ENCODE data around the gene PRKD2. TPM values are rescaled to one million over a fixed set of nuclear protein-coding genes. Genes with fewer than 3 reads are reported as not detected.
A peak's percentile ranks its signal among the peaks of the same experiment; 100 is the strongest.
"Not testable (repeated sequence)": the region's sequence is repeated elsewhere in the genome, so short reads cannot be mapped to it uniquely, and the experiment has no call there.

PRKD2 gene
- total RNA-seq, result 10 to 100 TPM; 60.9 to 61.8 TPM

DNA sequence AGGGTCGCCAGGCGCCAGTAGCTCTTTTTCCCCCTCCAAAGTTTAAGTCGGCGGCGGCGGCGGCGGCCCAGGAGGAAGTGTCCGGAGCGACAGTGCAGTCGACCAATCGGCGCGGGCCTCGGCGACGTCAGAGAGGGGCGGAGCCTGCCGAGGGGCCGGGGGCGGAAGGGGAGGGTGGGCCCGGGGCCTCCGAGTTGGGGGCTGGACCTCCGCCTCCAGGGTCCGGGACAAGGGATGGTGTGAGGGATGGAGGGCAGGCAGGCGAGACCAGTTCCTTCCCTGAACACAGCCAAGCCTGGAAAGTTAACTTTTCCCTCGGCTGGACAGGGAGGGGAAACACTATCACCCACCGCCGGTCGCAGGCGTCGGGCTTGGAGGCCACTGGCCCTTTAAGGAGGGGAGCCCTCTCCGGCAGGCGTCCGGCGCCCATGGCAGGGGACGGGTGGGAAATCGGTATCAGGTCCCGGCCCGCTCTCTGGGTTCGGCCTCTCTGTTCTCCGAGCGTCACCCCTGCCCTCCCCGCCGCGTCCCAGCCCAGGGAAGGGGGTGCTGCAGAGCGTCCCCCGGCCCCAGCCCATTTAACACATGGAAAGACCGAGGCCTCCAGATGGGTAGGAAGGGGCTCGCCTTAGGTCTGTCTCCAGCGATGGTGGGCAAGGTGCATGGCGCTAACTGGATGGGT is at the start of gene PRKD2:
Gene PRKD2 (minus strand): TSS at position 81 of the 682 bp plus-strand sequence. CDS start 744 bp downstream, outside the sequence.
- peak within 1 kb of the TSS; percentile 98 for H3K9ac ChIP-seq (ENCODE audit: low read depth in 2 of 2, low read length in 2 of 2)

DNA sequence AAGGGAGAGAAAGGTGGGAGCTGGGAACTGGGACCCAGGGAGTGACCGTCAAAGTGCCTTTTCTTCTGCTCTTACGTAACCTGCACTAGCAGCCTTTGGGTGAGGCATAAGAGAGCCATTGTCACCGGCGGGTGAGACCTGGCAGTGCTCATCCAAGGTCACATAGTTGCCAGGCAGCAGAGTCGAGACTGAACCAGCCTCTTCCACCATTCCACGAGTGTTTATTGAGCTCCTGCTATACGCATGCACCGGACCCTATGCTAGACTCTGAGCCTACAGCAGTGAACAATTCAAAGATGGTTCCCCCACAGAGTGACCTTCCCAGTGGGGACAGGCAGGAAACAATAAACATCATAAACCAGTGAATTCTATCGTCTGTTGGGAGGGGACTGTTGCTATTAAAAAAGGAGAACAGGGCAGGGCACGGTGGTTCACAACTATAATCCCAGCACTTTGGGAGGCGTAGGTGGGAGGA is 47.9 kb upstream of the PRKD2 start:
- Histone ChIP-seq H3K9me3 (no peaks in the 10 kb centered on the region), H3K4me3 (no peak overlapping the region), H3K36me3 (no peaks in the 10 kb centered on the region), H3K27ac (peak overlapping the region; percentile 76), H3K4me1 (no peaks in the 10 kb centered on the region), H3K9ac (ENCODE audit: low read depth in 2 of 2, low read length in 2 of 2) (peak overlapping the region; percentile 35 to 48), H3K27me3 (no peaks in the 10 kb centered on the region)
- TF ChIP-seq, protein P1, sequence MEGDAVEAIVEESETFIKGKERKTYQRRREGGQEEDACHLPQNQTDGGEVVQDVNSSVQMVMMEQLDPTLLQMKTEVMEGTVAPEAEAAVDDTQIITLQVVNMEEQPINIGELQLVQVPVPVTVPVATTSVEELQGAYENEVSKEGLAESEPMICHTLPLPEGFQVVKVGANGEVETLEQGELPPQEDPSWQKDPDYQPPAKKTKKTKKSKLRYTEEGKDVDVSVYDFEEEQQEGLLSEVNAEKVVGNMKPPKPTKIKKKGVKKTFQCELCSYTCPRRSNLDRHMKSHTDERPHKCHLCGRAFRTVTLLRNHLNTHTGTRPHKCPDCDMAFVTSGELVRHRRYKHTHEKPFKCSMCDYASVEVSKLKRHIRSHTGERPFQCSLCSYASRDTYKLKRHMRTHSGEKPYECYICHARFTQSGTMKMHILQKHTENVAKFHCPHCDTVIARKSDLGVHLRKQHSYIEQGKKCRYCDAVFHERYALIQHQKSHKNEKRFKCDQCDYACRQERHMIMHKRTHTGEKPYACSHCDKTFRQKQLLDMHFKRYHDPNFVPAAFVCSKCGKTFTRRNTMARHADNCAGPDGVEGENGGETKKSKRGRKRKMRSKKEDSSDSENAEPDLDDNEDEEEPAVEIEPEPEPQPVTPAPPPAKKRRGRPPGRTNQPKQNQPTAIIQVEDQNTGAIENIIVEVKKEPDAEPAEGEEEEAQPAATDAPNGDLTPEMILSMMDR (IDR thresholded peaks at IDR 0.05), result no peak
- intact Hi-C loops (cut with DNase I), result no loop called here
- DNase-seq, result peak; percentile 83

More for the DNA sequence above, at the start of gene PRKD2:
- peak within 1 kb of the TSS; percentile 82 for H3K4me3 ChIP-seq
- H3K9me3 ChIP-seq, result no peaks in the 10 kb centered on the region
- H3K27ac ChIP-seq, result peak within 1 kb of the TSS; percentile 79
- H3K27me3 ChIP-seq, result no peaks in the 10 kb centered on the region
- TF ChIP-seq, protein P1 (IDR thresholded peaks at IDR 0.05), result no peak
- DNase-seq, result peak; percentile 96
- peaks cover 9% of the 10 kb centered on the region for H3K36me3 ChIP-seq
- intact Hi-C loops (cut with DNase I), result no loop called here
- H3K4me1 ChIP-seq, result peaks cover 10% of the 10 kb centered on the region

DNA sequence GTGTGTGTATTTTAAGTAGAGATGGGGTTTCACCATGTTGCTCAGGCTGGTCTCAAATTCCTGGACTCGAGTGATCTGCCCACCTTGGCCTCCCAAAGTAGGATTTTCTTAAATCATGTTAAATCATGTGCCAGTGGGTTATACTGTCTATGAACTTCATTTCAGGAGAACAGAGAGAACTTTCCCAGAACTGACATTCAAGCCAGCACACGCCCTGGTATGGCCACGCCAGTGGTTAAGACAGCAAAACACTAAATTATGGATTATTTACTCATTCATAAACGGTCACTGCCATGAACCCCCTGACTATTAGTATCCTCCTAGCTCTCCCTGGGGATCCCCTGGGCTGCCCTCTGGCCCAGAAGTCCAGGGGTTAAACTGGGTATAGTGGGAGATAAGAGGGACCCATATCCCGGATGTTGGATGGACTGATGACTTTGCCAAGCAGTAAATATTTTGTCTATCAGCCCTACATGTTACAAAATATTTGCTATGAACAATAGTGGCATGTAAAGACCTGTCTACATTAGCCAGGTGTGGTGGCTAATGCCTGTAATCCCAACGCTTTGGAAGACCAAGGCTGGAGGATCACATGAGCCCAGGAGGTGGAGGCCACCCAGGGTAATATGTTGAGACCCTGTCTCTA is 45.5 kb upstream of the PRKD2 start:
- no peak overlapping the region for H3K4me3 ChIP-seq
- H3K4me1 ChIP-seq, result no peaks in the 10 kb centered on the region
- H3K27ac ChIP-seq, result no peak overlapping the region
- intact Hi-C loops (cut with DNase I), result no loop called here
- no peaks in the 10 kb centered on the region for H3K27me3 ChIP-seq
- TF ChIP-seq, protein P1 (IDR thresholded peaks at IDR 0.05), result no peak
- DNase-seq, result no peak
- H3K9ac ChIP-seq (ENCODE audit: low read depth in 2 of 2, low read length in 2 of 2), result no peak overlapping the region
- no peaks in the 10 kb centered on the region for H3K9me3 ChIP-seq
- no peaks in the 10 kb centered on the region for H3K36me3 ChIP-seq

DNA sequence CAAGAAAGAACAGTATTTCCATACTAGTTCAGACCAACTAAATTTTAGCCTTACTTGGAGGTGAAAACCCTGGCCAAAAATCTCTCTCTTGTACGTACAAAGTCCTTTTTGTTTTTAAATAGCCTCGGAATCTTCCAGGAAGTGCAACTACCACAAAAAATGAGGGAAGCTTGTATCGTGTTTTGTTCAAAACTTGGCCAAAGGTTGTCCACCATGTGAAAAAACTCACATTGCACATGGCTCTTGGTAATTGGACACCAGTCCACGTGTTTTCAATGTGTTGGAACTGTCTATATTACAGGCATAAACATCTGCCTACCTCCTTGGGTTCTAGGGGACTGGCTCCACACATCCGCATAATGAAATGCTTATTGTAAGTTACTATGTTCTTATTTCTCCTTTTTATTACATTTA is 44.5 kb upstream of the PRKD2 start:
- H3K9me3 ChIP-seq, result no peaks in the 10 kb centered on the region
- no peak overlapping the region for H3K9ac ChIP-seq (ENCODE audit: low read depth in 2 of 2, low read length in 2 of 2)
- no peaks in the 10 kb centered on the region for H3K4me1 ChIP-seq
- H3K36me3 ChIP-seq, result no peaks in the 10 kb centered on the region
- H3K4me3 ChIP-seq, result no peak overlapping the region
- TF ChIP-seq, protein P1 (IDR thresholded peaks at IDR 0.05), result no peak
- H3K27ac ChIP-seq, result no peak overlapping the region
- intact Hi-C loops (cut with DNase I), result no loop called here
- H3K27me3 ChIP-seq, result no peaks in the 10 kb centered on the region
- no peak for DNase-seq

DNA sequence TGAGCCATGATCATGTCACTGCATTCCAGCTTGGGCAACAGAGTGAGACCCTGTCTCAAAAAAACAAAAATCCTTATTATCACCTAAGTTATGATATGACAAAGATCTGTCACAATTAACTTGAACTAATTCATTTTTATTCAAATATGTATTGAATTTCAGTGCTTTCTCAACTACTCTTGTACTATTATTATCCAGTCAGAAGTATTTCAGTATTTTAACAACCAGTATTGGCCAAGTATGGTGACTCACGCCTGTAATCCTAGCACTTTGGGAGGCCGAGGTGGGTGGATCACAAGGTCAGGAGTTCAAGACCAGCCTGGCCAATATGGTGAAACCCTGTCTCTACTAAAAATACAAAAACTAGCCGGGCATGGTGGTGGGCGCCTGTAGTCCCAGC is 44.0 kb upstream of the PRKD2 start:
- H3K4me3 ChIP-seq; intact Hi-C loops (cut with DNase I); H3K36me3 ChIP-seq; H3K27ac ChIP-seq; H3K4me1 ChIP-seq; DNase-seq; H3K27me3 ChIP-seq; H3K9ac ChIP-seq (ENCODE audit: low read depth in 2 of 2, low read length in 2 of 2); H3K9me3 ChIP-seq: not testable (repeated sequence)

DNA sequence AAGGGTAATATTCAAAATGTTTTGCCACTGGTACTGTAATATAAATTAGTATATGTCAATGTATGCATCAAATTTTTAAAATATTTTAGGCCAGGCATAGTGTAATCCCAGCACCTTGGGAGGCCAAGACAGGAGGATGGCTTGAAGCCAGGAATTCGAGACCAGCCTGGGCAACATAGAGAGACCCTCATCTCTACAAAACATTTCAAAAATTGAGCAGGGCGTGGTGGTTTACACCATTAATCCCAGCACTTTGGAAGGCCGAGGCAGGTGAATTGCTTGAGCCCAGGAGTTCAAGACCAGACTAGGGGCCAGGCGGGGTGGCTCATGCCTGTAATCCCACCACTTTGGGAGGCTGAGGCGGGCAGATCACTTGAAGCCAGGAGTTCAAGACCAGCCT is 43.4 kb upstream of the PRKD2 start:
- H3K9ac ChIP-seq (ENCODE audit: low read depth in 2 of 2, low read length in 2 of 2), result no peak overlapping the region
- no peaks in the 10 kb centered on the region for H3K27me3 ChIP-seq
- H3K4me1 ChIP-seq, result no peaks in the 10 kb centered on the region
- no peak overlapping the region for H3K4me3 ChIP-seq
- H3K9me3 ChIP-seq, result no peaks in the 10 kb centered on the region
- intact Hi-C loops (cut with DNase I), result no loop called here
- no peak overlapping the region for H3K27ac ChIP-seq
- DNase-seq, result no peak
- TF ChIP-seq, protein P1 (IDR thresholded peaks at IDR 0.05), result no peak
- H3K36me3 ChIP-seq, result no peaks in the 10 kb centered on the region

Measured in colonic mucosa (tissue), 4 donors.